A673 (cell line): Measurements from ENCODE around the gene NEGR1.

Experiments used
- EZH2 ChIP-seq: fragments of 200-600 bp; sonication (generic); IDR thresholded peaks from 2 replicates; pipeline ENCODE4 v1.6.1; 2017; ENCODE audit warnings: borderline replicate concordance, low read depth, mild to moderate bottlenecking, mixed read lengths, antibody characterized with exemption, low read length; ENCODE audit not compliant: poor library complexity, severe bottlenecking
- TF ChIP-seq, protein P1 (sequence below): fragments of 300-800, 200-600 bp; sonication (generic); conservative IDR thresholded peaks from 2 replicates; pipeline ENCODE4 v1.5.1; 2017; ENCODE audit warnings: low read depth, mild to moderate bottlenecking, antibody characterized with exemption, low read length, moderate library complexity, mixed read lengths

DNA sequence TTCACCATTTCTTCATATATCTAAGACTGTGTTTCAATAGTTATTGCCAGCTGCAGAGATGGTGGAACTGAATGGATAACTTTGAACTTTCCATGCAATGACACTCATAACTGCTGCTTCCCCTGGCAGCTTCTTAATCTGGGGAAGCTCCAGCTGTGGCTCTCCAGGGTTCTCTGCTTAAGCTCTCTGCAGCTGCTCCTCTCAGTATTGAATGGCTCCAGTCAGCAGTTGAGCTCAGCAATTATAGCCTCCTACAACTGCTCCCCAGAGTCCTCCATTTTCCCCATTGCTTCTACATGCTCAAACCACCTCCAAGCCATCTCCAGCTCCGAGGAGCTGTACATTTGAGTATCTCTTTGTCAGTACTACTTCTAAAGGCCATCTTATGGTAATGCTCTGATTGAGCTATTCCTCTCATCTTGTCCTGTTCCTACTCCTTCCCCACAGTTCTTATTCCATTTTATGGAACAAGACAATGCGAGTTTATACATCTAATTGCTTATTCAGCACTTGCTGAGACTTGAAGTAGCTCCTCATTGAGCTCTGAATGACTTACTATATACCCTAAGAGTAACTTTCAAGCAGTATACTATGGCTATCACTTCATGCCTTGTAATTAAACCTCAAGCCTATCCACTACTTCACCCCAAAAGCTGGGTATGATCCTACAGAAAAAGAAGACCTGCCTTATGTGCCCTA, 362.4 kb downstream of the NEGR1 start:
- TF ChIP-seq, protein P1, sequence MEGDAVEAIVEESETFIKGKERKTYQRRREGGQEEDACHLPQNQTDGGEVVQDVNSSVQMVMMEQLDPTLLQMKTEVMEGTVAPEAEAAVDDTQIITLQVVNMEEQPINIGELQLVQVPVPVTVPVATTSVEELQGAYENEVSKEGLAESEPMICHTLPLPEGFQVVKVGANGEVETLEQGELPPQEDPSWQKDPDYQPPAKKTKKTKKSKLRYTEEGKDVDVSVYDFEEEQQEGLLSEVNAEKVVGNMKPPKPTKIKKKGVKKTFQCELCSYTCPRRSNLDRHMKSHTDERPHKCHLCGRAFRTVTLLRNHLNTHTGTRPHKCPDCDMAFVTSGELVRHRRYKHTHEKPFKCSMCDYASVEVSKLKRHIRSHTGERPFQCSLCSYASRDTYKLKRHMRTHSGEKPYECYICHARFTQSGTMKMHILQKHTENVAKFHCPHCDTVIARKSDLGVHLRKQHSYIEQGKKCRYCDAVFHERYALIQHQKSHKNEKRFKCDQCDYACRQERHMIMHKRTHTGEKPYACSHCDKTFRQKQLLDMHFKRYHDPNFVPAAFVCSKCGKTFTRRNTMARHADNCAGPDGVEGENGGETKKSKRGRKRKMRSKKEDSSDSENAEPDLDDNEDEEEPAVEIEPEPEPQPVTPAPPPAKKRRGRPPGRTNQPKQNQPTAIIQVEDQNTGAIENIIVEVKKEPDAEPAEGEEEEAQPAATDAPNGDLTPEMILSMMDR, result no peak
- no peak for TF ChIP-seq EZH2
